GM21367 (cell line): ENCODE data around the gene PCDHGA5.
"Not testable (repeated sequence)": the region's sequence is repeated elsewhere in the genome, so short reads cannot be mapped to it uniquely, and the experiment has no call there.

ENCODE experiments used
- ATAC-seq: cut with Tn5 transposase; IDR thresholded peaks from one replicate; pipeline ENCODE4 v1.9.1; 2021; ENCODE audit not compliant: unreplicated experiment

The PCDHGA5 gene

DNA sequence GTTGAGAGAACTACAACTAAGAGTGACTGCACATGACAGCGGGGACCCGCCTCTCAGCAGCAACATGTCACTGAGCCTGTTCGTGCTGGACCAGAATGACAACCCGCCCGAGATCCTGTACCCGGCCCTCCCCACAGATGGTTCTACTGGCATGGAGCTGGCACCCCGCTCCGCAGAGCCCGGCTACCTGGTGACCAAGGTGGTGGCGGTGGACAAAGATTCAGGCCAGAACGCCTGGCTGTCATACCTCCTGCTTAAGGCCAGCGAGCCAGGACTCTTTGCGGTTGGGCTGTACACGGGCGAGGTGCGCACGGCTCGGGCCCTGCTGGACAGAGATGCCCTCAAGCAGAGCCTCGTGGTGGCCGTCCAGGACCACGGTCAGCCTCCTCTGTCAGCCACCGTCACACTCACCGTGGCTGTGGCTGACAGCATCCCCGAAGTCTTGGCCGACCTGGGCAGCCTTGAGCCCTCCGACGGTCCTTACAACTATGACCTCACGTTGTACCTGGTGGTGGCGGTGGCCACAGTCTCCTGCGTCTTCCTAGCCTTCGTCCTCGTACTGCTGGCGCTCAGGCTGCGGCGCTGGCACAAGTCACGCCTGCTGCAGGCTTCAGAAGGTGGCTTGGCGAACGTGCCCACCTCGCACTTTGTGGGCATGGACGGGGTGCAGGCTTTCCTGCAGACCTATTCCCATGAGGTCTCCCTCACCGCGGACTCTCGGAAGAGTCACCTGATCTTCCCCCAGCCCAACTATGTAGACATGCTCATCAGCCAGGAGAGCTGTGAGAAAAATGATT lies 20.7 kb downstream of the PCDHGA5 start:
- no peak for ATAC-seq

DNA sequence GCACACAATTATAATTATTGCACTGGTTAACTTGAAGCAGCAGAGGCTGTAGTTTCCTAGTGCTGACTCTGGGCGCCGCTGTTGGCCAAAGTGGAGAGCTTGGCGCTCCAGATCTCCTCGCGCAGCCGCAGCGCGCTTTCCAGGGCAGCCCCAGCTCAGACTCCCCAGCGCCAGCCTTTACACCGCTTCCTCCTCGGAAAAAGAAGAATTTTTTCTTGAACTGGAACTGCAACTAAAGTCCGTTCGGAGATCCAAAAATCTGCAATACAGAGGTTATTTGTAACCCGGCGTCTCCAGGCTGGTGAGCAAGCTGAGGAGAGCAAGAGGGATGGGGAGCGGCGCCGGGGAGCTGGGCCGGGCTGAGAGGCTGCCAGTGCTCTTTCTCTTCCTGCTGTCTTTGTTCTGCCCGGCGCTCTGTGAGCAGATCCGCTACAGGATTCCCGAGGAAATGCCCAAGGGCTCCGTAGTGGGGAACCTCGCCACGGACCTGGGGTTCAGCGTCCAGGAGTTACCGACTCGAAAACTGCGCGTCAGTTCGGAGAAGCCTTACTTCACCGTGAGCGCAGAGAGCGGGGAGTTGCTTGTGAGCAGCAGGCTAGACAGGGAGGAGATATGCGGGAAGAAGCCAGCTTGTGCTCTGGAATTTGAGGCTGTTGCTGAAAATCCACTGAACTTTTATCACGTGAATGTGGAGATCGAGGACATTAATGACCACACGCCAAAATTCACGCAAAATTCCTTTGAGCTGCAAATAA lies 23.8 kb downstream of the PCDHGA5 start, which contains the start of gene PCDHGB4:
PCDHGB4 (plus strand) TSS at position 142 of the 755 bp plus-strand sequence; CDS start at position 329, 187 bp downstream.
- not testable (repeated sequence) for ATAC-seq

GRCh38 chr5:141388661-141389060 lies 24.7 kb downstream of the PCDHGA5 start:
- no peak for ATAC-seq

- ATAC-seq = no peak
Measured at GRCh38 chr5:141389153-141390042, 25.4 kb downstream of the PCDHGA5 start.

- no peak for ATAC-seq
Measured at GRCh38 chr5:141392429-141393198, 28.7 kb downstream of the PCDHGA5 start, which contains the start of gene PCDHGA8. PCDHGA8 (plus strand) TSS chr5:141392633; CDS start chr5:141392814, 181 bp downstream.

DNA sequence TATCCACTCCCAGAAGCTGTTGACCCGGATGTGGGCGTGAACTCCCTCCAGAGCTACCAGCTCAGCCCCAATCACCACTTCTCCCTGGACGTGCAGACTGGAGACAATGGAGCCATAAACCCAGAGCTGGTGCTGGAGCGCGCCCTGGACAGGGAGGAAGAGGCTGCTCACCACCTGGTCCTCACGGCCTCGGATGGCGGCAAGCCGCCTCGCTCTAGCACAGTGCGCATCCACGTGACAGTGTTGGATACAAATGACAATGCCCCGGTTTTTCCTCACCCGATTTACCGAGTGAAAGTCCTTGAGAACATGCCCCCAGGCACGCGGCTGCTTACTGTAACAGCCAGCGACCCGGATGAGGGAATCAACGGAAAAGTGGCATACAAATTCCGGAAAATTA lies 29.3 kb downstream of the PCDHGA5 start:
- ATAC-seq = no peak

DNA sequence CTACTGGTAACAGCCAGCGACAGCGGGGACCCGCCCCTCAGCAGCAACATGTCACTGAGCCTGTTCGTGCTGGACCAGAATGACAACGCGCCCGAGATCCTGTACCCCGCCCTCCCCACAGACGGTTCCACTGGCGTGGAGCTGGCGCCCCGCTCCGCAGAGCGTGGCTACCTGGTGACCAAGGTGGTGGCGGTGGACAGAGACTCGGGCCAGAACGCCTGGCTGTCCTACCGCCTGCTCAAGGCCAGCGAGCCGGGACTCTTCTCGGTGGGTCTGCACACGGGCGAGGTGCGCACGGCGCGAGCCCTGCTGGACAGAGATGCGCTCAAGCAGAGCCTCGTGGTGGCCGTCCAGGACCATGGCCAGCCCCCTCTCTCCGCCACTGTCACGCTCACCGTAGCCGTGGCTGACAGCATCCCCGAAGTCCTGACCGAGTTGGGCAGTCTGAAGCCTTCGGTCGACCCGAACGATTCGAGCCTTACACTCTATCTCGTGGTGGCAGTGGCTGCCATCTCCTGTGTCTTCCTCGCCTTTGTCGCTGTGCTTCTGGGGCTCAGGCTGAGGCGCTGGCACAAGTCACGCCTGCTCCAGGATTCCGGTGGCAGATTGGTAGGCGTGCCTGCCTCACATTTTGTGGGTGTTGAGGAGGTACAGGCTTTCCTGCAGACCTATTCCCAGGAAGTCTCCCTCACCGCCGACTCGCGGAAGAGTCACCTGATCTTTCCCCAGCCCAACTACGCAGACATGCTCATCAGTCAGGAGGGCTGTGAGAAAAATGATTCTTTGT lies 30.6 kb downstream of the PCDHGA5 start:
- ATAC-seq = not testable (repeated sequence)

DNA sequence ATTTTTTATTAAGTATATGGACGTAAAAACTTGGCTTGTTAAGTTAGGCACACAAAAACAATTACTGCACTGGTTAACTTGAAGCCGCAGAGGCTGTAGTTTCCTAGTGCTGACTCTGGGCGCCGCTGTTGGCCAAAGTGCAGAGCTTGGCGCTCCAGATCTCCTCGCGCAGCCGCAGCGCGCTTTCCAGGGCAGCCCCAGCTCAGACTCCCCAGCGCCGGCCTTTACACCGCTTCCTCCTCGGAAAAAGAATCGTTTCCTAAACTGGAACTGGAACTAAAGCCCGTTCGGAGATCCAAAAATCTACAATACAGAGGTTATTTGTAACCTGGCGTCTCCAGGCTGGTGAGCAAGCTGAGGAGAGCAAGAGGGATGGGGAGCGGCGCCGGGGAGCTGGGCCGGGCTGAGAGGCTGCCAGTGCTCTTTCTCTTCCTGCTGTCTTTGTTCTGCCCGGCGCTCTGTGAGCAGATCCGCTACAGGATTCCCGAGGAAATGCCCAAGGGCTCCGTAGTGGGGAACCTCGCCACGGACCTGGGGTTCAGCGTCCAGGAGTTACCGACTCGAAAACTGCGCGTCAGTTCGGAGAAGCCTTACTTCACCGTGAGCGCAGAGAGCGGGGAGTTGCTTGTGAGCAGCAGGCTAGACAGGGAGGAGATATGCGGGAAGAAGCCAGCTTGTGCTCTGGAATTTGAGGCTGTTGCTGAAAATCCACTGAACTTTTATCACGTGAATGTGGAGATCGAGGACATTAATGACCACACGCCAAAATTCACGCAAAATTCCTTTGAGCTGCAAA lies 34.0 kb downstream of the PCDHGA5 start, which contains the start of gene PCDHGB5:
PCDHGB5 (plus strand) TSS at position 192 of the 796 bp plus-strand sequence; CDS start at position 373, 181 bp downstream.
- ATAC-seq = peak; percentile 47

- ATAC-seq = no peak
Measured at GRCh38 chr5:141398608-141399007, 34.6 kb downstream of the PCDHGA5 start.

DNA sequence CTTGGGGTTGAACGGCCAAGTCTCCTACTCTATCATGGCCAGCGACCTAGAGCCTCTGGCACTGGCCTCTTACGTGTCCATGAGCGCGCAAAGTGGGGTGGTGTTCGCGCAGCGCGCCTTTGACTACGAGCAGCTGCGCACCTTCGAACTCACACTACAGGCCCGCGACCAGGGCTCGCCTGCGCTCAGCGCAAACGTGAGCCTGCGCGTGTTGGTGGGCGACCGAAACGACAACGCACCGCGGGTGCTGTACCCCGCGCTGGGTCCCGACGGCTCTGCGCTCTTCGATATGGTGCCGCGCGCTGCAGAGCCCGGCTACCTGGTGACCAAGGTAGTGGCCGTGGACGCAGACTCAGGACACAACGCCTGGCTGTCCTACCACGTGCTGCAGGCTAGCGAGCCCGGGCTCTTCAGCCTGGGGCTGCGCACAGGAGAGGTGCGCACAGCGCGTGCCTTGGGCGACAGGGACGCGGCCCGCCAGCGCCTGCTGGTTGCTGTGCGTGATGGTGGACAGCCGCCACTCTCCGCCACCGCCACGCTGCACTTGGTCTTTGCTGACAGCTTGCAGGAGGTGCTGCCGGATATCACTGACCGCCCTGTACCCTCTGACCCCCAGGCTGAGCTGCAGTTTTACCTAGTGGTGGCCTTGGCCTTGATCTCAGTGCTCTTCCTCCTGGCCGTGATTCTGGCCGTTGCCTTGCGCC lies 35.7 kb downstream of the PCDHGA5 start:
- no peak for ATAC-seq

DNA sequence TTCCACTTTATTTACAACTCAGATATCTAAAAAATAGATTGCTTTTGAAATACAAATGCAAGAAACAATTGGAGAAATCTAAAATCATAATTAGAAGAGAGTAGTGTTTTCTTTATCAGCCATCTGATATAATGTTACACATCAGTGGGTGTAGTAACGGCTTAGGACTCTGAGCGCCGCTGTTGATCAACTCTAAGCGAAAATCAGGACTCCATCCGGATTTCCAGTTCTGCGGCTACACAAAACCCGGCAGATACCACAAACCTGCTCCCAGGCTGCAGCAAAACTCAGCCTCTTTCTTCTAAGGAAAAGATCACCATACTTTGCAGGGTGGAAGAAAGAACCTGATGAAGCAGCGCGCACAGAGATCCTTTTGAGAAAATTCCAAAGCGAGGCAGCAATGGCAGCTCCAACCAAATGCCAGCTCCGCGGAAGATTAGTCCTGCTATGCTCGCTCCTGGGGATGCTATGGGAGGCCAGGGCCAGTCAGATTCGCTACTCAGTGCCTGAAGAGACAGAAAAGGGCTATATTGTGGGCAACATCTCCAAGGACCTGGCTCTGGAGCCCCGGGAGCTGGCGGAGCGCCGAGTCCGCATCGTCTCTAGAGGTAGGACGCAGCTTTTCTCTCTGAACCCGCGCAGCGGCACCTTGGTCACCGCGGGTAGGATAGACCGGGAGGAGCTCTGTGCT lies 38.7 kb downstream of the PCDHGA5 start, which contains the start of gene PCDHGA9:
PCDHGA9 (plus strand) TSS at position 226 of the 691 bp plus-strand sequence; CDS start at position 401, 175 bp downstream.
- no peak for ATAC-seq

DNA sequence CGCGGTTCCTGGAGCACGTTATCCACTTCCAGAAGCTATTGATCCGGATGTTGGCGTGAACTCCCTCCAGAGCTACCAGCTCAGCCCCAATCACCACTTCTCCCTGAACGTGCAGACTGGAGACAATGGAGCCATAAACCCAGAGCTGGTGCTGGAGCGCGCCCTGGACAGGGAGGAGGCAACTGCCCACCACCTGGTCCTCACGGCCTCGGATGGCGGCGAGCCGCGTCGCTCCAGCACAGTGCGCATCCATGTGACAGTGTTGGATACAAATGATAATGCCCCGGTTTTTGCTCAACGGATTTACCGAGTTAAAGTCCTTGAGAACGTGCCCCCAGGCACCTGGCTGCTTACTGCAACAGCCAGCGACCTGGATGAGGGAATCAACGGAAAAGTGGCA lies 39.4 kb downstream of the PCDHGA5 start:
- ATAC-seq = no peak

DNA sequence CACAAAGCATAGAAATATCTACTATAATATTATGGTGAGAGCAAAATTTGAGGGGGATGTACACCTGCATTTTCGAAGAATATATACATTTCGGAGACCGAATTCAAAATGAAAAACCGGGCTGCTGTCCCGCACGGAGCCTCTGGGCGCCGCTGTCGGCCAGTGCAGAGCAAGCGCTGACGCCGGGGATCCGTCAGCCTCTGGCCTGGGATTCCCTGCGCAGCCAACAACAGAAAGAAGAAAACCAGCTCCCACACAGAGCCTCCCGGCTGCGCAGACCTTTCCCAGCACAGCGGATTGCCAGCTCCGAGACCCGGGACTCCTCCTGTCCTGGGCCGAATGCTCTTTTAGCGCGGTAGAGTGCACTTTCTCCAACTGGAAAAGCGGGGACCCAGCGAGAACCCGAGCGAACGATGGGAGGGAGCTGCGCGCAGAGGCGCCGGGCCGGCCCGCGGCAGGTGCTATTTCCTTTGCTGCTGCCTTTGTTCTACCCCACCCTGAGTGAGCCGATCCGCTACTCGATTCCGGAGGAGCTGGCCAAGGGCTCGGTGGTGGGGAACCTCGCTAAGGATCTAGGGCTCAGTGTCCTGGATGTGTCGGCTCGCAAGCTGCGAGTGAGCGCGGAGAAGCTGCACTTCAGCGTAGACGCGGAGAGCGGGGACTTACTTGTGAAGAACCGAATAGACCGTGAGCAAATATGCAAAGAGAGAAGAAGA lies 44.0 kb downstream of the PCDHGA5 start, which contains the start of gene PCDHGB6:
PCDHGB6 (plus strand) TSS at position 232 of the 716 bp plus-strand sequence; CDS start at position 414, 182 bp downstream.
- not testable (repeated sequence) for ATAC-seq

DNA sequence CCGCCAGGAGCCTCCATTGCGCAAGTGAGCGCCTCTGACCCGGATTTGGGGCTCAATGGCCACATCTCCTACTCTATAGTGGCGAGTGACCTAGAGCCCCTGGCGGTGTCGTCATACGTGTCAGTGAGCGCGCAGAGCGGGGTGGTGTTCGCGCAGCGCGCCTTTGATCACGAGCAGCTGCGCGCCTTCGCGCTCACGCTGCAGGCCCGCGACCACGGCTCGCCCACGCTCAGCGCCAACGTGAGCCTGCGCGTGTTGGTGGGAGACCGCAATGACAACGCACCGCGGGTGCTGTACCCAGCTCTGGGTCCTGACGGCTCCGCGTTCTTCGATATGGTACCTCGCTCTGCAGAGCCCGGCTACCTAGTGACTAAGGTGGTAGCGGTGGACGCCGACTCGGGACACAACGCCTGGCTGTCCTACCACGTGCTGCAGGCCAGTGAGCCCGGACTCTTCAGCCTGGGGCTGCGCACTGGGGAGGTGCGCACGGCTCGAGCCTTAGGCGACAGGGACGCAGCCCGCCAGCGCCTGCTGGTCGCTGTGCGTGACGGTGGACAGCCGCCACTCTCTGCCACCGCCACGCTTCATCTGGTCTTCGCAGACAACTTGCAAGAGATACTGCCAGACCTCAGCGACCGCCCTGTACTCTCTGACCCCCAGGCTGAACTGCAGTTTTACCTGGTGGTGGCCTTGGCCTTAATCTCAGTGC lies 45.8 kb downstream of the PCDHGA5 start:
- no peak for ATAC-seq

DNA sequence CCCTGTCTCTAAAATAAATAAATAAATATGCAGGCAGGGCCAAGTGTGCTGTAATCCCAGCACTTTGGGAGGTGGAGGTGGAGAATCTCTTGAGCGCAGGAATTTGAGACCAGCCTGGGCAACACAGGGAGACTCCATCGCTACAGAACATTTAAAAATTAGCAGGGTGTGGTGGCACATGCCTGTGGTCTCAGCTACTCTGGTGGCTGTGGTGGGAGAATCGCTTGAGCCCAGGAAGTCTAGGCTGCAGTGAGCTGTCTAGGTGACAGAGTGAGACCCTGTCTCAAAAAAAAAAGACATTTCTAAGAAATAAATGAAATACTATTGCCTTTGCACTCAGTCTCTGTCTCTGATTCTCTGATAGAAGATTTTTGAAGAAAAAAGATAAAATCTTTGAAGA lies 47.6 kb downstream of the PCDHGA5 start:
- ATAC-seq = no peak
